Measurements from ENCODE around the gene IGFBP2. TPM values are rescaled to one million over a fixed set of nuclear protein-coding genes. Genes with fewer than 3 reads are reported as not detected.

IGFBP2 gene
- polyA plus RNA-seq, 1 donor (not counting 4 experiments of a cell fraction or from before 2014, with no cell fraction given), result 10.2 TPM

GRCh38 chr2:216606551-216607276 is 26.5 kb upstream of the IGFBP2 start:
- Histone ChIP-seq H3K9me1 (ENCODE audit: control insufficient read depth, extremely low read depth, insufficient read depth, low read length) (no peaks in the 10 kb centered on the region), H3K36me3 (ENCODE audit: control insufficient read depth in 2 of 2, extremely low read depth in 1 of 2, insufficient read depth in 2 of 2, low read length in 2 of 2) (no peaks in the 10 kb centered on the region), H3K27me3 (ENCODE audit: control insufficient read depth, extremely low read depth, insufficient read depth, low read length) (peaks cover 11% of the 10 kb centered on the region), H3K79me2 (ENCODE audit: control insufficient read depth, insufficient read depth, low read length) (no peaks in the 10 kb centered on the region), H2AFZ (ENCODE audit: control insufficient read depth, low read length) (no peak overlapping the region), H3K4me2 (ENCODE audit: control insufficient read depth, extremely low read depth, insufficient read depth, low read depth, low read length) (no peak overlapping the region), H3K4me1 (ENCODE audit: control insufficient read depth, extremely low read depth, insufficient read depth, low read length) (peaks cover 19% of the 10 kb centered on the region), H4K20me1 (ENCODE audit: control insufficient read depth, extremely low read depth, insufficient read depth, low read length) (no peaks in the 10 kb centered on the region), H3K9me3 (ENCODE audit: control insufficient read depth, low read depth, low read length) (no peaks in the 10 kb centered on the region), H3K27ac (ENCODE audit: control insufficient read depth, insufficient read depth, low read length) (no peak overlapping the region), H3K4me3 (ENCODE audit: control insufficient read depth in 2 of 3, extremely low read depth in 1 of 3, insufficient read depth in 2 of 3, low read depth in 1 of 3, low read length in 3 of 3) (no peak overlapping the region), H3K9ac (ENCODE audit: control insufficient read depth, extremely low read depth, insufficient read depth, low read length) (no peak overlapping the region)
- TF ChIP-seq, protein P1, sequence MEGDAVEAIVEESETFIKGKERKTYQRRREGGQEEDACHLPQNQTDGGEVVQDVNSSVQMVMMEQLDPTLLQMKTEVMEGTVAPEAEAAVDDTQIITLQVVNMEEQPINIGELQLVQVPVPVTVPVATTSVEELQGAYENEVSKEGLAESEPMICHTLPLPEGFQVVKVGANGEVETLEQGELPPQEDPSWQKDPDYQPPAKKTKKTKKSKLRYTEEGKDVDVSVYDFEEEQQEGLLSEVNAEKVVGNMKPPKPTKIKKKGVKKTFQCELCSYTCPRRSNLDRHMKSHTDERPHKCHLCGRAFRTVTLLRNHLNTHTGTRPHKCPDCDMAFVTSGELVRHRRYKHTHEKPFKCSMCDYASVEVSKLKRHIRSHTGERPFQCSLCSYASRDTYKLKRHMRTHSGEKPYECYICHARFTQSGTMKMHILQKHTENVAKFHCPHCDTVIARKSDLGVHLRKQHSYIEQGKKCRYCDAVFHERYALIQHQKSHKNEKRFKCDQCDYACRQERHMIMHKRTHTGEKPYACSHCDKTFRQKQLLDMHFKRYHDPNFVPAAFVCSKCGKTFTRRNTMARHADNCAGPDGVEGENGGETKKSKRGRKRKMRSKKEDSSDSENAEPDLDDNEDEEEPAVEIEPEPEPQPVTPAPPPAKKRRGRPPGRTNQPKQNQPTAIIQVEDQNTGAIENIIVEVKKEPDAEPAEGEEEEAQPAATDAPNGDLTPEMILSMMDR (optimal IDR thresholded peaks at IDR 0.05 in 1 of 3, IDR thresholded peaks at IDR 0.05 in 1 of 3, conservative IDR thresholded peaks at IDR 0.05 in 1 of 3; ENCODE audit: extremely low read depth in 1 of 3, insufficient read depth in 2 of 3, low read length in 3 of 3), result no peak
- no peak for TF ChIP-seq EZH2 (IDR thresholded peaks at IDR 0.05; ENCODE audit: low read length)
- dilution Hi-C loops (cut with MboI; ENCODE audit: extremely low pct_ligation_motif_present, low sequenced_read_pairs), result no loop called here
- FAIRE-seq (no peak), DNase-seq (ENCODE audit: low read depth, low spot score) (no peak)

GRCh38 chr2:216607277-216607560 is 26.0 kb upstream of the IGFBP2 start:
- Histone ChIP-seq H4K20me1 (ENCODE audit: control insufficient read depth, extremely low read depth, insufficient read depth, low read length) (no peaks in the 10 kb centered on the region), H3K27me3 (ENCODE audit: control insufficient read depth, extremely low read depth, insufficient read depth, low read length) (peaks cover 11% of the 10 kb centered on the region), H2AFZ (ENCODE audit: control insufficient read depth, low read length) (no peak overlapping the region), H3K36me3 (ENCODE audit: control insufficient read depth in 2 of 2, extremely low read depth in 1 of 2, insufficient read depth in 2 of 2, low read length in 2 of 2) (no peaks in the 10 kb centered on the region), H3K4me2 (ENCODE audit: control insufficient read depth, extremely low read depth, insufficient read depth, low read depth, low read length) (no peak overlapping the region), H3K9ac (ENCODE audit: control insufficient read depth, extremely low read depth, insufficient read depth, low read length) (no peak overlapping the region), H3K27ac (ENCODE audit: control insufficient read depth, insufficient read depth, low read length) (no peak overlapping the region), H3K9me1 (ENCODE audit: control insufficient read depth, extremely low read depth, insufficient read depth, low read length) (no peaks in the 10 kb centered on the region), H3K9me3 (ENCODE audit: control insufficient read depth, low read depth, low read length) (no peaks in the 10 kb centered on the region), H3K4me3 (ENCODE audit: control insufficient read depth in 2 of 3, extremely low read depth in 1 of 3, insufficient read depth in 2 of 3, low read depth in 1 of 3, low read length in 3 of 3) (no peak overlapping the region), H3K79me2 (ENCODE audit: control insufficient read depth, insufficient read depth, low read length) (no peaks in the 10 kb centered on the region), H3K4me1 (ENCODE audit: control insufficient read depth, extremely low read depth, insufficient read depth, low read length) (peaks cover 15% of the 10 kb centered on the region)
- dilution Hi-C loops (cut with MboI; ENCODE audit: extremely low pct_ligation_motif_present, low sequenced_read_pairs), result no loop called here
- FAIRE-seq (no peak), DNase-seq (ENCODE audit: low read depth, low spot score) (no peak)
- TF ChIP-seq EZH2 (IDR thresholded peaks at IDR 0.05; ENCODE audit: low read length), result no peak
- TF ChIP-seq, protein P1 (optimal IDR thresholded peaks at IDR 0.05 in 1 of 3, IDR thresholded peaks at IDR 0.05 in 1 of 3, conservative IDR thresholded peaks at IDR 0.05 in 1 of 3; ENCODE audit: extremely low read depth in 1 of 3, insufficient read depth in 2 of 3, low read length in 3 of 3), result no peak

Measured in keratinocyte (primary cell).